Stimulated activated CD4-positive, alpha-beta T cell treated with anti-CD3 and anti-CD28 coated beads, Interleukin-12 subunit alpha, Interleukin-12 subunit beta, amount 100 ng/mL, for 48 hours (primary cell): ENCODE results near the gene CLSTN2.

Experiments used
- DNase-seq, 3 donors: peaks; one replicate each; pipeline ENCODE4 v3.0.0-alpha.2; 2020; ENCODE audit warnings: low read depth in 2 of 3, low spot score in 1 of 3

Gene CLSTN2

GRCh38 chr3:140004271-140004670, 69.3 kb downstream of the CLSTN2 start:
- no peak for DNase-seq

DNA sequence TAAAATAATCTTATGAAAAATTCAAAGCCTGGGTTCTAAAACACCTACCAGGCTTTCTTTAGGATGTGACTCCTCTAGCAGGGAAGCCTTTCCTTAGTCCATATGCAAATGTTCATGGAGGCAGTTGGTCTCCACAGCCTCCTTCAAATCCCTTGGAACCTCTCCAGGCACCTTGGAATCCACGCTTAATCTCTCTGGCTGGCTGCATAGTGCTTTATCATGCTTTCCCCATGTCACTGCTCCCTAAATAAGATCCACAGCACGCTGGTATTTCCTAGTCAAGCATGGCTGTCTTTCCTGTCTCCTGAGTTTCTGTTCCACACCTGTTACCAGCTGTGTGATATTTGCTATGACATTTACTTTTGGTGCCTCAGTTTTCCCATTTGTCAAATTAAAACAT, 71.3 kb downstream of the CLSTN2 start:
- DNase-seq: no peak

GRCh38 chr3:140007081-140007480, 72.1 kb downstream of the CLSTN2 start:
- DNase-seq: no peak

DNA sequence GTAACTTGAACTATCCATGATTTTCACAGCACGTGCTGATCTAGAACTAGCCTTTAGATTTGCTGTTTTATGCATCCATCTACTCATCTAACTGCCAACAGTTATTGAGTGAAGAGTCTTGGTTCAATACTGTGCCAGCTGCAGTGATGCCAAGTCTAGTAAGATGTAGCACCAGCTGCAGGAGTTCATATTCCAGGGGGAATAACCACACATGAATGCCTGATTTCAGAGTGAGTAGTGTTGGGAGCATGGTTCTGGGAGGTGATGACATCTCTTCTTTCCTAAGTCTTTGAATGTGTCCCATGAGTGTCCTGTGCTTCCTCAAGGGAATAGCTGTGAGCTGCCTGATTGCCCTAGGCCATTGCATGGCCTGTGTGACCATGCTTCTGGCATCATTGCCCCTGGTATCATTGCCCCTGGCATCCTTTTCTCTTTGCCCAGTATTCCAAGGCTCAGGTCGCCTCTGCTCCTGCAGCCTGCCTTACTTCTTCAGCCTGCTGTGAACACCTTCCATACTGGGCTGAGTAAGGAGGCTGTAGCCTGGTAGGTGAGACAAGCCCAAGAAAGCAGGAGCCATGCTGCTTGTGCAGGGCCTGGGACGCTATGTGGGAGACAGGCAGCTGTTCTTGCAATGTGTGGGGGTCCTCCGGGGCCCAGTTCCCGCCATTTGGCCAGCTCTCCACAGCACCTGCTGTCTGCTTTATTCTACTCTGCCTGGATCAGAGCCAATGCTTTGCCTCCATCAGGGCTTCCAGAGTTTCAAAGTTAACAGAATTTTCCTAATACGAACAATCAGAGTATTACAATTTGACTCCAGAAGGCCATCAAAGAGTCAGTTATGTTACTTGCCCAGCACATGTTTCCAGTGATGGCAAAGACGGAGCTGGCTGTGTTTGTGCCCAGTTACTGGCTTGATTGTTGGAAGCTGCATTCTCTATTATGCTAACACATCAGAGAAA, 73.2 kb downstream of the CLSTN2 start:
- no peak for DNase-seq

GRCh38 chr3:140010391-140010790, 75.4 kb downstream of the CLSTN2 start:
- DNase-seq: no peak

- DNase-seq: no peak
Measured at GRCh38 chr3:140011086-140011485, 76.1 kb downstream of the CLSTN2 start.

DNA sequence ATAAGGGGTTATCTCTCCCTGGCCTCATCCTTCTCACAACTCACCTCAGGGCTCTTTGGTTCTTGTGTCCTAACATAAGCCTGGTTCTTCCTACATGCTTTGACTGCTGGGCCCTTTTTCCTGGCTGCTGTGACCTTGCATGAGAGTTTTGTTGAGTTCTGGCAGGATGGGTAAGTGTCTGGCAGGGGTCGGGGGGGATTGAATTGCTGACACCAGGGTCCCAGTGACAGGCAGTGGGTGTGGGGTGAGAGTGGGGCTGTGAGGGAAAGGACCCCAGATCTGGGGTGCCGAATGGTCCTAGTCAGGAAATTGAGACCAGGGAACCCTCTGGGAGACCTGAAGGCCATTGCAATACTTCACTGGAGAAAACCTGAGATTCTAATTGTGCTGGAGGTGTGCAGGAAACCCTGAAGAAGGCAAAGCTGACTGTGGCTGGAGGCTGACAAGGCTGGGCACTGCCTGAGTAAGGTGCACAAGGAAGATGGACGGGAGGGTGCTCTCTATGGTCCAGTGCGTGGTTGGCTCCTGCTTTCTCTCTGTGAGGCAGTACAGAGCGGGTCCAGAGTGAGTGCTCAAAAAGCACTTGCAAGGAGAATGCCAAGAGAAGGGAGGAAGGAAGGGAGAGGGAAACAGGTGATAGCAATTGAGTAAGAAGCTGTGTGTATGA, 76.8 kb downstream of the CLSTN2 start:
- no peak for DNase-seq

DNA sequence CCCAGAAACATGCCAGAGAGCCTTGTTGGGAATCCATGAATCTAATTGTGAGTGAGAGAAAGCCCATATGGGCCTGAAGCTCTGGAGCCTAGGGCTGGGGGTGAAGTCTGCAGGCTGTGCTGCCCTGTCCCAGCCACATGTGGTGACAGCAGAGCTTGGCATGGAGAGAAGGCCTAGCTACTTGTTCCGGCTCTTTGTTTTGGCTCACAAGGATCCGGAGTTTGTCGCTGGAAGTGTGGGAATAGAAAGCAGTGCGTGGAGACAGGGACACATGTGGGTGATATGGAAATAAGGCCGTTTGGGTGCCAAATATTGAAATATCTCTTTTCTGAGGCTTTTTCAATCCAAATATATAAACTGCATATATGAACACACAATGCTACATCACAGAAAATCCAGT, 78.2 kb downstream of the CLSTN2 start:
- no peak for DNase-seq

DNA sequence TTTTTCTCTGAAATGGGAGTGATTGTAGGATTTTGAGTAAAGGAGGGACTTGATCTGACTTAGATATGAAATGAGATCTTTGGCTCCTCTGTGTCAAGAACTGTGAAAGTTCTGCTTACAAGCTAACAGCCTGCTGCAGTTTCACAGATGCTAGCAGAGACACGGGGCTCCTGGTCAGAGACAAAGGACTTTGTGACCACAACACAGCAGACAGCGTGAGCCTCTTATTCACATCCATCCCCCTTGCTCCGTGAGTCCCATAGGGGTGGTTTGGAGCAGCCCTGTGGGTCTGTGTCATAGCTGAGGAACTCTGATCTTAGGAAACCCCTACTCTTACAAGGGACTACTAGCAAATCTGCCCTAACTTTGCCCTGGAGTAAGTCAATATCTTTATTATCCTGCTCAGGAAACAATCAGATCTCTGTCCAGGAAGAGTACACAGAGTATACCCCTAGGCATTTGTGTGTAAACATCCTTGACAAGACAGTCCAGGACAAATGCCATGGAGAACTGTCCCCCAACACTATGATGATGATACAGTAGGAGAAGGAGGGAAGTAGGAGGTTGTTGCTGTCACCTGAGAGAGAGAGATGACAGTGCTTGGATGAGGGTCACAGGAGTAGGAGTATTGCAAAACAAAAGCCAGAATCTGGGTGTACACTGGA, 80.0 kb downstream of the CLSTN2 start:
- no peak for DNase-seq

GRCh38 chr3:140015741-140016140, 80.8 kb downstream of the CLSTN2 start:
- DNase-seq: no peak

DNA sequence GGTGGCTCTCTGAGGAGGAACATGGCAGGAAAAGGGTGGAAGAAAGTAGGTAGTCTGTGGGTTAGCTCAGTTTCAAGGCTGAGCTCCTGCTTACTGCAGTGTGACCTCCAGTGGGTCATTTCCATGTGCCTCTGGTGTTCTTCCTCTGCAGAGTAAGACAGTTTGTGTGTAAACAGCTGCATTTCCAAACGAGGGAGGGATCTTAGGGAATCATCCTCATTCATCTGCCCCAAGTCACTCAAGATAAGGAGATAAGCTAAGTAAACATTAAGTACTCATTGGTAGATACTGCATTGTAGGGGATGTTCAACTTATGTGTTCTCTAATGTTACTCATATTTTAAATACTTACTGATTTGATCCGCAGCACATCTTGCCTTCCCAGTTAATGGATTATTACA, 83.6 kb downstream of the CLSTN2 start:
- DNase-seq: no peak

- no peak for DNase-seq
Measured at GRCh38 chr3:140019946-140020345, 85.0 kb downstream of the CLSTN2 start.

GRCh38 chr3:140020541-140020940, 85.6 kb downstream of the CLSTN2 start:
- DNase-seq: no peak

DNA sequence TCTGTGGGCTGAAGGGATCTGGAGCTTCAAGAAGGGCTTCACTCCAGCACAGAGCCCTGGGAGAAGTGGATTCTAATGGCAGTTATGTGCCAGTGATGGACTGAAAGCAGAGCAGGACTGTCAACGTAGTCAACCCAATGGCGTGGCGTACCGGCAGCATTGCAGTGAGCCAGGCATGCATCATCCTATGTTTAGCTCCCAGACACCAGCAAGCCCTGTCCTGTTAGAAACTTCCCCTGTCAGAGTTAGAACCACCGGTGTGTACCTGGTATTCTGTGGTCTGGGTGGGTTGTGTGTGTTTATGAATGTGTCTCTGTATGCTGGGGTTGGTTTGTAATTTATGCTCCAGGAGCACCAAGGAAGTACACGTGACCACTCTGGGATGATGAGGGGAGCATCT, 86.3 kb downstream of the CLSTN2 start:
- no peak for DNase-seq

DNA sequence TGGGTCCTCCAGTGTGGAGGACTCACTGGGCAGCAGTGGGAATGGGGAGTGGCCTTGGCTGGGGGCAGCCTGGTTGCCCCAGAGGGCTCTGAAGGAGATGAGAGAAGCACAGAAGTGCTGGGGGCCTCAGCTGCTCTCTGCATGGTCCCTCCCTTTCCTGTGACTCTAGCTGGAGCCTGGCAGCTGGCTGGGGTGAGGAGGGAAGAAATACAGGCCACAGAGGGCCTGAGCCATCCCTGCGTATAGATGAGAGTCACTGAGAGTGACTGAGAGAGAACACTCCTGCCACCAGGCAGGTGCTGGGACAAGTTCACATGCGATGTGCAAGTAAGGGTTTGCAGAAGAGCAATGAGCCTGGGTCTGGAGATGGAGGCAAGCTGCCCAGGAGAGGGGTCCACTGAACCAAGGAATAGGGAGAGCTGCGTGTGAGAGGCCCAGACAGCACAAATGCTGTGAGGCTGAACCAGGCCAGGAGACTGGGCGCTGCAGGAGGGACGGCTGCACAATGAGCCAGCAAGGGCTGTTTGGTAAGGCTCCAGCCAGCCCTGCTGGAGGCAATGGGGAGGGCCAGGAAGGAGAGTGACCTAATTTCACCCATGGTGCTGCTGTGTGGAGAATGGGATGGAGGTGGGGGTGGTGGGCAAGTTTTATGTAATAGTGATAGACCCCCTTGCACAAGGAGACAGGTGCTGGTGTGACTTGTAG, 87.2 kb downstream of the CLSTN2 start:
- DNase-seq: no peak

- DNase-seq: no peak
Measured at GRCh38 chr3:140023616-140024530, 88.9 kb downstream of the CLSTN2 start.

DNA sequence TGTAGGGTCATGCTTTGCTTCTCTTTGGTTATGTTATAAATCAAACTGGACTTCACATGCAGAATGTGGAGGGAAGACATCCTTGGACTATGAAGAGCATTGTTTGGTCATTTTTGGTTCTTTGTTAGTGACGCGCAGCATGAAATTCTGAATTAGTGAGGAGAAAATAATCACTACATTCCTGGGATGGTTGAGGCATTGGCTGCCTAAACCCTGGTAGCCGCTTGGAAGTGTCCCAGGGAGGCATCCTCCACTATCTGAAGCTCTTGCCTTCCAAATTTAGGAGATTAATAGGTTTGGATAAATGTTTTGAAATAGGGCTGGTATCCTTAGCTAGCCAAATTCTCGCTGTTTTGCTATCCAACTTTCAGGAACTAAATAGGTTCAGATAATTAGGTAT, 96.2 kb downstream of the CLSTN2 start:
- no peak for DNase-seq

GRCh38 chr3:140034058-140034457, 99.1 kb downstream of the CLSTN2 start:
- DNase-seq: no peak

GRCh38 chr3:140035871-140036270, 100.9 kb downstream of the CLSTN2 start:
- no peak for DNase-seq

DNA sequence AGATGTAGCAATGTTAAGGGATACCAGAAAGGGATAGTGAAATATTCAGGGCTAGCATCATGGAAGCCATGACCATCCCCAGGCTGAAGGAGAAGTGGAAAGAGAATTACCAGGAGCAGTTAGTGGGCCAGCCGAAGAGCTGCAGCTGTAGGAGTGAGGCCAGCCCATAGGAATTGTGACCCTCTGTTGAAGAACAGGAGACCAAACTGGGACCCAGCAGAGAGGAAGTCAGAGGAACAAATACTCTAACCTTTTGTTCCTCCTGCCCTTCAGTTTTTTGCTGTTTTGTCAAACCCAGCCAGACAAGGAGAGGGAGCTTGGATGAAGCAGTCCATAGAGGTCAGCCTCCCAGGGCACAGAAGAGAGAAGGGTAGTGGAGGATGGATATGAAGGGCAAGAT, 115.4 kb downstream of the CLSTN2 start:
- no peak for DNase-seq
